ENCODE measurements around the gene SPRR4. TPM values are rescaled to one million over a fixed set of nuclear protein-coding genes. Genes with fewer than 3 reads are reported as not detected.
"Not testable (repeated sequence)": the region's sequence is repeated elsewhere in the genome, so short reads cannot be mapped to it uniquely, and the experiment has no call there.

The SPRR4 gene
- polyA plus RNA-seq, 1 of the 3 experiments (the other 2 are of a cell fraction), result not detected

- TF ChIP-seq EZH2phosphoT487 (IDR thresholded peaks at IDR 0.05; ENCODE audit: borderline replicate concordance, low read depth) (no peak), MEF2A (IDR thresholded peaks at IDR 0.05; ENCODE audit: borderline replicate concordance, low read depth) (no peak)
These were observed 29.8 kb downstream of the SPRR4 start (continued) for GRCh38 chr1:153000294-153000693.

- CTCF ChIA-PET, result no interaction called here
- no peaks in the 10 kb centered on the region for H4K20me1 ChIP-seq (ENCODE audit: insufficient read depth)
- no peaks in the 10 kb centered on the region for H3F3A ChIP-seq (replicated peaks; ENCODE audit: insufficient read depth)
- TF ChIP-seq TCF12 (IDR thresholded peaks at IDR 0.05) (no peak), ELF1 (IDR thresholded peaks at IDR 0.05) (no peak), PBX3 (IDR thresholded peaks at IDR 0.05) (no peak), RXRA (IDR thresholded peaks at IDR 0.05; ENCODE audit: borderline replicate concordance, low read depth) (no peak), EZH2phosphoT487 (IDR thresholded peaks at IDR 0.05; ENCODE audit: borderline replicate concordance, low read depth) (no peak), MXI1 (IDR thresholded peaks at IDR 0.05; ENCODE audit: low read depth, low read length) (no peak), FOXM1 (IDR thresholded peaks at IDR 0.05; ENCODE audit: low read depth) (no peak), RAD21 (IDR thresholded peaks at IDR 0.05; ENCODE audit: low read length) (no peak), RFX5 (IDR thresholded peaks at IDR 0.05; ENCODE audit: low read length) (no peak), ZBTB33 (IDR thresholded peaks at IDR 0.05; ENCODE audit: borderline replicate concordance, low read depth) (no peak), USF2 (IDR thresholded peaks at IDR 0.05; ENCODE audit: borderline replicate concordance, low read depth, low read length) (no peak), TEAD4 (IDR thresholded peaks at IDR 0.05; ENCODE audit: borderline replicate concordance, insufficient read depth) (no peak), POLR2AphosphoS5 (IDR thresholded peaks at IDR 0.05; ENCODE audit: low read depth, low read length) (no peak), FOXJ3 (CRISPR knock-in tag; IDR thresholded peaks at IDR 0.05) (no peak), IRF3 (IDR thresholded peaks at IDR 0.05; ENCODE audit: low read depth, low read length) (no peak), GATA2 (CRISPR knock-in tag; IDR thresholded peaks at IDR 0.05) (no peak), NRF1 (IDR thresholded peaks at IDR 0.05; ENCODE audit: low read depth, low read length) (no peak), JUND (IDR thresholded peaks at IDR 0.05) (no peak), MEF2A (IDR thresholded peaks at IDR 0.05; ENCODE audit: borderline replicate concordance, low read depth) (no peak), SIN3A (IDR thresholded peaks at IDR 0.05; ENCODE audit: borderline replicate concordance, low read depth, low read length) (no peak)
- no peak within 1 kb of the TSS for H2AFZ ChIP-seq (ENCODE audit: low read depth)
- no peaks in the 10 kb centered on the region for H3K9me3 ChIP-seq
- H3K27ac ChIP-seq (ENCODE audit: low read depth in 2 of 2, low read length in 1 of 2), result no peak within 1 kb of the TSS
- H3K36me3 ChIP-seq (replicated peaks in 1 of 2; ENCODE audit: control insufficient read depth in 1 of 2, insufficient read depth in 2 of 2, low read length in 1 of 2), result no peaks in the 10 kb centered on the region
- POLR2A ChIA-PET, result no interaction called here
- H3K9me2 ChIP-seq, result no peaks in the 10 kb centered on the region
- no peak within 1 kb of the TSS for H3K4me3 ChIP-seq (ENCODE audit: low read depth in 2 of 2, low read length in 1 of 2)
- H3K4me2 ChIP-seq, result no peak within 1 kb of the TSS
- WGBS (ENCODE audit: low lambda C conversion rate), result 2% methylated on average over 2 of the region's 2 CpGs
- no peaks in the 10 kb centered on the region for H3K4me1 ChIP-seq (ENCODE audit: control insufficient read depth in 1 of 2, insufficient read depth in 2 of 2, low read depth in 1 of 2, low read length in 1 of 2)
- no peaks in the 10 kb centered on the region for H3K79me2 ChIP-seq (ENCODE audit: insufficient read depth)
- H3K9ac ChIP-seq, result no peak within 1 kb of the TSS
- DNase-seq, result no peak
- no peaks in the 10 kb centered on the region; the same call in 1 of the 2 replicates for H3K27me3 ChIP-seq (ENCODE audit: insufficient read depth)
These were observed 30.9 kb downstream of the SPRR4 start, which contains the start of gene SPRR3 for GRCh38 chr1:153001382-153001781. Gene SPRR3 (plus strand): TSS chr1:153001749. CDS start chr1:153003021, 1,272 bp downstream.

- H3K9me2 ChIP-seq; DNase-seq; H3K9me3 ChIP-seq; H3K4me3 ChIP-seq (ENCODE audit: low read depth in 2 of 2, low read length in 1 of 2); H4K20me1 ChIP-seq (ENCODE audit: insufficient read depth); H3K79me2 ChIP-seq (ENCODE audit: insufficient read depth); H3K4me1 ChIP-seq (ENCODE audit: control insufficient read depth in 1 of 2, insufficient read depth in 2 of 2, low read depth in 1 of 2, low read length in 1 of 2); H3F3A ChIP-seq (replicated peaks; ENCODE audit: insufficient read depth); POLR2A ChIA-PET; H3K9ac ChIP-seq; H2AFZ ChIP-seq (ENCODE audit: low read depth); H3K36me3 ChIP-seq (replicated peaks in 1 of 2; ENCODE audit: control insufficient read depth in 1 of 2, insufficient read depth in 2 of 2, low read length in 1 of 2); H3K4me2 ChIP-seq; H3K27ac ChIP-seq (ENCODE audit: low read depth in 2 of 2, low read length in 1 of 2); H3K27me3 ChIP-seq (ENCODE audit: insufficient read depth); CTCF ChIA-PET: not testable (repeated sequence)
- WGBS (ENCODE audit: low lambda C conversion rate), result 8% methylated on average over 8 of the region's 8 CpGs
These were observed 40.8 kb downstream of the SPRR4 start for GRCh38 chr1:153011235-153011758.

Measured in SK-N-SH (cell line).